GDM1 (cell line): ENCODE measurements around the gene ORM2.
"Not testable (repeated sequence)": the region's sequence is repeated elsewhere in the genome, so short reads cannot be mapped to it uniquely, and the experiment has no call there.

Experiments
- DNase-seq: peaks from one replicate; lab custom pipeline; 2025; lab: John Stamatoyannopoulos, UW

ORM2 gene

GRCh38 chr9:114314881-114315722 lies 14.6 kb upstream of the ORM2 start:
- no peak for DNase-seq

GRCh38 chr9:114315723-114316363 lies 13.8 kb upstream of the ORM2 start:
- no peak for DNase-seq

GRCh38 chr9:114316605-114317230 lies 13.0 kb upstream of the ORM2 start:
- DNase-seq, result no peak

GRCh38 chr9:114317665-114318357 lies 11.9 kb upstream of the ORM2 start:
- DNase-seq, result no peak

- DNase-seq, result no peak
Measured at GRCh38 chr9:114318416-114318815, 11.3 kb upstream of the ORM2 start.

GRCh38 chr9:114319147-114319546 lies 10.5 kb upstream of the ORM2 start:
- no peak for DNase-seq

GRCh38 chr9:114320710-114321109 lies 9.0 kb upstream of the ORM2 start:
- DNase-seq, result not testable (repeated sequence)

GRCh38 chr9:114321759-114322158 lies 7.9 kb upstream of the ORM2 start:
- DNase-seq, result no peak

GRCh38 chr9:114322160-114322818 lies 7.4 kb upstream of the ORM2 start:
- not testable (repeated sequence) for DNase-seq

GRCh38 chr9:114322831-114323531 lies 6.7 kb upstream of the ORM2 start, which contains the start of gene ORM1:
Gene ORM1 (plus strand): TSS chr9:114323098. CDS start chr9:114323134, 36 bp downstream.
- DNase-seq, result not testable (repeated sequence)

GRCh38 chr9:114323849-114324248 lies 5.8 kb upstream of the ORM2 start:
- DNase-seq, result not testable (repeated sequence)

- no peak for DNase-seq
Measured at GRCh38 chr9:114324492-114324891, 5.2 kb upstream of the ORM2 start.

GRCh38 chr9:114324965-114325364 lies 4.7 kb upstream of the ORM2 start:
- not testable (repeated sequence) for DNase-seq

GRCh38 chr9:114325684-114326254 lies 3.9 kb upstream of the ORM2 start:
- DNase-seq, result not testable (repeated sequence)

- no peak for DNase-seq
Measured at GRCh38 chr9:114327749-114328148, 1.9 kb upstream of the ORM2 start.

GRCh38 chr9:114328357-114328820 lies 1.3 kb upstream of the ORM2 start:
- not testable (repeated sequence) for DNase-seq

GRCh38 chr9:114328937-114329624 lies 588 bp upstream of the ORM2 start:
- not testable (repeated sequence) for DNase-seq

- no peak for DNase-seq
Measured at GRCh38 chr9:114330636-114331035, 967 bp downstream of the ORM2 start.

GRCh38 chr9:114331229-114332195 lies 1.8 kb downstream of the ORM2 start:
- DNase-seq, result not testable (repeated sequence)
